ENCODE measurements around the gene SMCHD1. TPM values are rescaled to one million over a fixed set of nuclear protein-coding genes. Genes with fewer than 3 reads are reported as not detected.
A peak's percentile ranks its signal among the peaks of the same experiment; 100 is the strongest.

SMCHD1 gene
- polyA plus RNA-seq (2013): 64.0 TPM

DNA sequence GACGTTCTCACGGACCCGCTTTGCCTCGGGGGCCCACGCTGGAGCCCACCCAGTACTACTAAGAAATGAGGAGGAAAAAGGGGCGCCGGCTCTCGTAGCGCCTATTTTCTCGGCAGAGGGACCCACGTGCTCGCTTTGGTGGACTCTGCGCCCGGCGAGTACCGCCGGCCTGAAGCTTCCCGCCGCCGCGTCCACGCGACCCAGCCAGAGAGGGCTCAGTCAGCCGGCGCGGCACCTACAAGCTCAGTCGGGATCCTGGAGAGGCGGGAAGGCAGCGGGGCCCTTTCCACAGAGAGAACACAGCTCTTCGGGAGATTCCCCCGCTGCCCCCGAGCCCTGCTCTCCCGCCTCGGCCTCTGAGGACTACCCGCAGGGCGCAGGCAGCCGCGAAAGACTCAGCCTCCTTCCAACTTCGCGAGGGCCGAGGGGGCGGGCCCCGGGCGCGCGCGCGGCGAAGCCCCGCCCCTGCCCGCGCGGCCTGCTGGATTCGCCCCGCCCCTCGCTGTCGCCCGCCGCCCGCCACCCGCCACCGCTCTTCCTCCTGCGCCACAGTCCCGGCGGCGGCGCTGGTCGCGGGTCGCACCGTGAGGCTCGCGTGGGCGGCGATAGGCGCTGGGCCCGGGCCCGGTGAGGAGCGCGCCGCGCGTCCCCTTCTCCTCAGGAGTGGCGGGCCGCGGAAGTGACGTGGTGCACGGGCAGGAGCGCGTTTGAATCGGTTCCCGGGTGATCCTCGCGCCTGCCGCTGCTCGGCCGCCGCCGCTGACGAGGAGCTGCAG lies at the start of gene SMCHD1:
Gene SMCHD1 (plus strand): TSS at position 549 of the 776 bp plus-strand sequence. CDS start 350 bp downstream, outside the sequence.
- Histone ChIP-seq H3K4me3 (ENCODE audit: control insufficient read depth in 1 of 7, extremely low read depth in 1 of 7, insufficient read depth in 4 of 7, low read depth in 2 of 7, low read length in 6 of 7) (peak within 1 kb of the TSS; percentile 87 to 98 (median 92)), H3K4me1 (ENCODE audit: control extremely low read depth in 1 of 4, control insufficient read depth in 4 of 4, insufficient read depth in 4 of 4, low read length in 3 of 4) (peaks cover 12 to 43% (median 32%) of the 10 kb centered on the region in 4 experiments), H3K27me3 (replicated peaks in 2 of 5; ENCODE audit: control insufficient read depth in 4 of 5, insufficient read depth in 5 of 5, low read length in 4 of 5) (no peaks in the 10 kb centered on the region), H3K27ac (ENCODE audit: insufficient read depth in 1 of 2, low read depth in 1 of 2, low read length in 2 of 2, poor library complexity in 1 of 2, severe bottlenecking in 2 of 2) (peak within 1 kb of the TSS; percentile 90 to 95), H3K36me3 (ENCODE audit: control insufficient read depth in 4 of 4, insufficient read depth in 4 of 4, low read length in 3 of 4) (no peaks in the 10 kb centered on the region), H3K9me3 (ENCODE audit: control extremely low read depth in 1 of 5, control insufficient read depth in 4 of 5, insufficient read depth in 2 of 5, low read depth in 1 of 5, low read length in 4 of 5) (no peaks in the 10 kb centered on the region)
- ChIA-PET POLR2A (interaction anchor here (0.7 to 1.9 kb wide), 11 partner anchors 13 to 84 kb away, joined by 3 to 7 read pairs (median 3); partner anchors contain the start of genes METTL4 and NDC80), CTCF (interaction anchor here (0.6 to 2.3 kb wide), 6 partner anchors 13 to 70 kb away, joined by 3 to 8 read pairs (median 4); no protein-coding TSS in a partner anchor)
- DNase-seq: peak; percentile 87 to 93 (median 90)
- 0% methylated on average over 46 of the region's 100 CpGs for WGBS (ENCODE audit: insufficient coverage)

- DNase-seq: peak; percentile 16 to 67 (median 54)
- H3K9me3 ChIP-seq (ENCODE audit: control extremely low read depth in 1 of 5, control insufficient read depth in 4 of 5, insufficient read depth in 2 of 5, low read depth in 1 of 5, low read length in 4 of 5): no peaks in the 10 kb centered on the region
- peak overlapping the region; percentile 61 to 80 for H3K27ac ChIP-seq (ENCODE audit: insufficient read depth in 1 of 2, low read depth in 1 of 2, low read length in 2 of 2, poor library complexity in 1 of 2, severe bottlenecking in 2 of 2)
- CTCF ChIA-PET: interaction anchor here (0.8 to 1.7 kb wide), 5 partner anchors 9 to 59 kb away, joined by 3 to 8 read pairs (median 4); no protein-coding TSS in a partner anchor
- POLR2A ChIA-PET: interaction anchor here (1.8 kb wide), 1 partner anchor 49 kb away, joined by 6 read pairs; the partner anchor contains the start of gene SMCHD1
- H3K27me3 ChIP-seq (replicated peaks in 2 of 5; ENCODE audit: control insufficient read depth in 4 of 5, insufficient read depth in 5 of 5, low read length in 4 of 5): no peaks in the 10 kb centered on the region
- H3K4me1 ChIP-seq (ENCODE audit: control extremely low read depth in 1 of 4, control insufficient read depth in 4 of 4, insufficient read depth in 4 of 4, low read length in 3 of 4): peaks cover 5 to 24% (median 17%) of the 10 kb centered on the region in 4 experiments
- peak overlapping the region in 2 of 7 experiments; percentile 42 to 54 for H3K4me3 ChIP-seq (ENCODE audit: control insufficient read depth in 1 of 7, extremely low read depth in 1 of 7, insufficient read depth in 4 of 7, low read depth in 2 of 7, low read length in 6 of 7)
- H3K36me3 ChIP-seq (ENCODE audit: control insufficient read depth in 4 of 4, insufficient read depth in 4 of 4, low read length in 3 of 4): peaks cover 2 to 46% (median 8%) of the 10 kb centered on the region in 4 experiments
- WGBS (ENCODE audit: insufficient coverage): no CpG with 5 or more reads among the region's 2 CpGs
These were observed 49.2 kb upstream of the SMCHD1 start for GRCh38 chr18:2606335-2606734.

DNA sequence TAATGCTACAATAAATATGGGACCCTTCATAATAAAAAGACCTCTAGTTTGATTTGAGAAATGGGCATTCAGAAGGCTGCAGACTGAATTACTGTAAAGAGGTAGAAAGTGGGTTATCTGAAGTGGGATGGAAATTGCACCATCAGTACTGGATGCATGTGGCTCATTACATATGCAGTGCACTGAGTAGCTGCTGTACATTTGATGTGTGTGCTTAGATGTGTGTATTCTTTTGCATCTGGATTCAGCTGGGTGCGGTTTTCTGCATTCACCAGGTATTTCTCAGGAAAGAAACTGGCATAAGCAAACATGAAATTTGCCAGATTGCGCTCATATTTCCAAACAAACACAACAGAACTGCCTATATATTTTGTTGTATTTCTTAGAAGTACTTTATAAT lies 45.9 kb upstream of the SMCHD1 start:
- ChIA-PET POLR2A (no interaction called here), CTCF (no interaction called here)
- Histone ChIP-seq H3K4me1 (ENCODE audit: control extremely low read depth in 1 of 4, control insufficient read depth in 4 of 4, insufficient read depth in 4 of 4, low read length in 3 of 4) (peaks cover 5 to 22% (median 17%) of the 10 kb centered on the region in 4 experiments), H3K36me3 (ENCODE audit: control insufficient read depth in 4 of 4, insufficient read depth in 4 of 4, low read length in 3 of 4) (peaks cover 2 to 48% (median 6%) of the 10 kb centered on the region in 4 experiments), H3K4me3 (ENCODE audit: control insufficient read depth in 1 of 7, extremely low read depth in 1 of 7, insufficient read depth in 4 of 7, low read depth in 2 of 7, low read length in 6 of 7) (no peak overlapping the region), H3K27me3 (replicated peaks in 2 of 5; ENCODE audit: control insufficient read depth in 4 of 5, insufficient read depth in 5 of 5, low read length in 4 of 5) (no peaks in the 10 kb centered on the region), H3K27ac (ENCODE audit: insufficient read depth in 1 of 2, low read depth in 1 of 2, low read length in 2 of 2, poor library complexity in 1 of 2, severe bottlenecking in 2 of 2) (no peak overlapping the region), H3K9me3 (ENCODE audit: control extremely low read depth in 1 of 5, control insufficient read depth in 4 of 5, insufficient read depth in 2 of 5, low read depth in 1 of 5, low read length in 4 of 5) (no peaks in the 10 kb centered on the region)
- WGBS (ENCODE audit: insufficient coverage): 100% methylated on average over 1 of the region's 2 CpGs
- no peak for DNase-seq

DNA sequence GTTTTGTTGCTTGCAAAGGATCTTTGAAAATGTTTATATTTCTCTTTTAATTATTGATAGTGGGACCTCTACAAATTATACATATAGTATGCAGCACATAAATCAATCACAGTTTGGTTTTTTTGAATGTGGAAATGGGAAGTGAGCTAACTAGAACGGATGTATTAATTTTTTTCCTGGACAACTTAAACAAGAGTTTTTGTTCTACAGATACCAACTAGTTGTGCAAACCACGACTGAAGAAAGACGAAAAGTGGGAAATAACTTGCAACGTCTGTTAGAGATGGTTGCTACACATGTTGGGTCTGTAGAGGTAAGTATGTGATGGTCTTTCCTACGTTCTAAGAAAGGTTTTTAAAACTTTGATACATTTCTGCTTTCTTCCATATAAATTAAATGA lies 45.0 kb upstream of the SMCHD1 start:
- Histone ChIP-seq H3K9me3 (ENCODE audit: control extremely low read depth in 1 of 5, control insufficient read depth in 4 of 5, insufficient read depth in 2 of 5, low read depth in 1 of 5, low read length in 4 of 5) (no peaks in the 10 kb centered on the region), H3K36me3 (ENCODE audit: control insufficient read depth in 4 of 4, insufficient read depth in 4 of 4, low read length in 3 of 4) (peaks cover 7 to 57% (median 10%) of the 10 kb centered on the region in 4 experiments), H3K27me3 (replicated peaks in 2 of 5; ENCODE audit: control insufficient read depth in 4 of 5, insufficient read depth in 5 of 5, low read length in 4 of 5) (no peaks in the 10 kb centered on the region), H3K27ac (ENCODE audit: insufficient read depth in 1 of 2, low read depth in 1 of 2, low read length in 2 of 2, poor library complexity in 1 of 2, severe bottlenecking in 2 of 2) (no peak overlapping the region), H3K4me1 (ENCODE audit: control extremely low read depth in 1 of 4, control insufficient read depth in 4 of 4, insufficient read depth in 4 of 4, low read length in 3 of 4) (peaks cover 0 to 15% (median 9%) of the 10 kb centered on the region in 4 experiments), H3K4me3 (ENCODE audit: control insufficient read depth in 1 of 7, extremely low read depth in 1 of 7, insufficient read depth in 4 of 7, low read depth in 2 of 7, low read length in 6 of 7) (no peak overlapping the region)
- peak in 1 of 3 donors; percentile 27 for DNase-seq
- ChIA-PET POLR2A (no interaction called here), CTCF (no interaction called here)
- 0% methylated on average over 2 of the region's 5 CpGs for WGBS (ENCODE audit: insufficient coverage)

DNA sequence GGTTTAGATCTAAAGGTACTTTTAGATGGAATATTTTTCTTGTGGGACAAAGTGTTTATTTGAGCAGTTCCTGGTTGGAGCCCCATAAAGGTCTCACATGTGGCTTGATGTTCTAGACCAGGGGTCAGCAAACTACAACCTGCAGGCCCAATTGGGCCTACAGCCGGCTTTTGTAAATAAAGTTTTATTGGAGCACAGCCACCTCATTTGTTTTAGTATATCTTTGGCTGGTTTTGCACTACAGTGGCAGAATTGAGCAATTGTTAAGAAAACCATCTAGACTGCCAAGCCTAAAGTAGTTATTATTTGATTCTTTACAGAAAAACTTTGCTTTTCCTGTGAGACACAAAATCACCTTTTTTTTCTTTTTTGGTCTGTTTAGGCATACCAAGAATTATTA lies 42.5 kb upstream of the SMCHD1 start:
- peaks cover 7 to 50% (median 10%) of the 10 kb centered on the region in 4 experiments for H3K36me3 ChIP-seq (ENCODE audit: control insufficient read depth in 4 of 4, insufficient read depth in 4 of 4, low read length in 3 of 4)
- DNase-seq: no peak
- peaks cover 0 to 6% (median 1%) of the 10 kb centered on the region in 4 experiments for H3K4me1 ChIP-seq (ENCODE audit: control extremely low read depth in 1 of 4, control insufficient read depth in 4 of 4, insufficient read depth in 4 of 4, low read length in 3 of 4)
- WGBS (ENCODE audit: insufficient coverage): no CpG with 5 or more reads among the region's 1 CpG
- H3K27ac ChIP-seq (ENCODE audit: insufficient read depth in 1 of 2, low read depth in 1 of 2, low read length in 2 of 2, poor library complexity in 1 of 2, severe bottlenecking in 2 of 2): no peak overlapping the region
- H3K4me3 ChIP-seq (ENCODE audit: control insufficient read depth in 1 of 7, extremely low read depth in 1 of 7, insufficient read depth in 4 of 7, low read depth in 2 of 7, low read length in 6 of 7): no peak overlapping the region
- H3K9me3 ChIP-seq (ENCODE audit: control extremely low read depth in 1 of 5, control insufficient read depth in 4 of 5, insufficient read depth in 2 of 5, low read depth in 1 of 5, low read length in 4 of 5): no peaks in the 10 kb centered on the region
- ChIA-PET CTCF (no interaction called here), POLR2A (interaction anchor here (0.6 kb wide), 1 partner anchor 61 kb away, joined by 3 read pairs; no protein-coding TSS in a partner anchor)
- H3K27me3 ChIP-seq (replicated peaks in 2 of 5; ENCODE audit: control insufficient read depth in 4 of 5, insufficient read depth in 5 of 5, low read length in 4 of 5): no peaks in the 10 kb centered on the region

DNA sequence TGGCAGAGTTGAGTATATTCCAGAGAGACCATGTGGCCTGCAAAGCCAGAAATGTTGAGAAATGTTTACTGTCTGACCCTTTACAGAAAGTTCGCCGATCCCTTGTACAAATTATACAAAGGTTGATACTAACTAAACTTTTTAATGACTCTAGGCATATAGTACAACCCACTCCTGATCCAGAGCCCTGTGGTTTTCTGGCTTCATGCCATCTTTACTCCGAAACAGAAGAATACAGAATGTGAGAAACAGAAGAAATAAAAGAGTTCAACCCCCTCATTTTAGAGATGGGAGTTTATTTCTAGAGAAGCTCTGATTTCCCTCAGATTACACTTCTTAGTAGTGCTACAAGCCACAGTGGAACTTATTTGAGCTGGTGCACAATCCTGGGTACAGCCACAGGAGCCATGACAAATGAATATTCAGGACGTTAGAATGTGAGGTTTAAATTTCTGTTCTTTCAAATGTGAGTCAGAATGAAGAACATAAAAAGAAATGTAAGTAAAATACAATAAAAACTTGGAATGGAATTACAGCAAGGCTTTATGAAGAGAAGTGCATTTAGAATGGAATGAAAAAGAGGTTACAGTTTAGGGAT lies 38.0 kb upstream of the SMCHD1 start:
- no peaks in the 10 kb centered on the region for H3K27me3 ChIP-seq (replicated peaks in 2 of 5; ENCODE audit: control insufficient read depth in 4 of 5, insufficient read depth in 5 of 5, low read length in 4 of 5)
- POLR2A ChIA-PET: no interaction called here
- no peaks in the 10 kb centered on the region for H3K9me3 ChIP-seq (ENCODE audit: control extremely low read depth in 1 of 5, control insufficient read depth in 4 of 5, insufficient read depth in 2 of 5, low read depth in 1 of 5, low read length in 4 of 5)
- H3K36me3 ChIP-seq (ENCODE audit: control insufficient read depth in 4 of 4, insufficient read depth in 4 of 4, low read length in 3 of 4): peaks cover 5 to 26% (median 7%) of the 10 kb centered on the region in 4 experiments
- H3K4me3 ChIP-seq (ENCODE audit: control insufficient read depth in 1 of 7, extremely low read depth in 1 of 7, insufficient read depth in 4 of 7, low read depth in 2 of 7, low read length in 6 of 7): no peak overlapping the region
- CTCF ChIA-PET: interaction anchor here (1.8 kb wide), 1 partner anchor 9 kb away, joined by 5 read pairs; no protein-coding TSS in a partner anchor
- no peak for DNase-seq
- H3K27ac ChIP-seq (ENCODE audit: insufficient read depth in 1 of 2, low read depth in 1 of 2, low read length in 2 of 2, poor library complexity in 1 of 2, severe bottlenecking in 2 of 2): no peak overlapping the region
- H3K4me1 ChIP-seq (ENCODE audit: control extremely low read depth in 1 of 4, control insufficient read depth in 4 of 4, insufficient read depth in 4 of 4, low read length in 3 of 4): no peaks in the 10 kb centered on the region
- WGBS (ENCODE audit: insufficient coverage): 70% methylated on average over 2 of the region's 4 CpGs
